ENCODE results near the gene ARL6IP4.

GRCh38 chr12:122964439-122965257 lies 15.8 kb upstream of the ARL6IP4 start:
- TF ChIP-seq CTCF (IDR thresholded peaks at IDR 0.05) (no peak), POLR2AphosphoS5 (IDR thresholded peaks at IDR 0.05) (no peak)
